ENCODE measurements around the gene GMIP.
A peak's percentile ranks its signal among the peaks of the same experiment; 100 is the strongest.
"Not testable (repeated sequence)": the region's sequence is repeated elsewhere in the genome, so short reads cannot be mapped to it uniquely, and the experiment has no call there.

GMIP gene

GRCh38 chr19:19668230-19669012 is 25.0 kb upstream of the GMIP start, which contains the start of gene ZNF101:
Gene ZNF101 (plus strand): TSS chr19:19668839. CDS start chr19:19668964, 125 bp downstream.
- Histone ChIP-seq H3K27ac (peak within 1 kb of the TSS; percentile 64 to 83), H3K27me3 (no peaks in the 10 kb centered on the region), H3K9me3 (no peaks in the 10 kb centered on the region), H3K4me3 (peak within 1 kb of the TSS; percentile 82 to 83), H3K36me3 (peaks cover 4 to 13% (median 5%) of the 10 kb centered on the region in 3 donors), H3K4me1 (peaks cover 0 to 18% (median 10%) of the 10 kb centered on the region in 4 donors)
- TF ChIP-seq, protein P1, sequence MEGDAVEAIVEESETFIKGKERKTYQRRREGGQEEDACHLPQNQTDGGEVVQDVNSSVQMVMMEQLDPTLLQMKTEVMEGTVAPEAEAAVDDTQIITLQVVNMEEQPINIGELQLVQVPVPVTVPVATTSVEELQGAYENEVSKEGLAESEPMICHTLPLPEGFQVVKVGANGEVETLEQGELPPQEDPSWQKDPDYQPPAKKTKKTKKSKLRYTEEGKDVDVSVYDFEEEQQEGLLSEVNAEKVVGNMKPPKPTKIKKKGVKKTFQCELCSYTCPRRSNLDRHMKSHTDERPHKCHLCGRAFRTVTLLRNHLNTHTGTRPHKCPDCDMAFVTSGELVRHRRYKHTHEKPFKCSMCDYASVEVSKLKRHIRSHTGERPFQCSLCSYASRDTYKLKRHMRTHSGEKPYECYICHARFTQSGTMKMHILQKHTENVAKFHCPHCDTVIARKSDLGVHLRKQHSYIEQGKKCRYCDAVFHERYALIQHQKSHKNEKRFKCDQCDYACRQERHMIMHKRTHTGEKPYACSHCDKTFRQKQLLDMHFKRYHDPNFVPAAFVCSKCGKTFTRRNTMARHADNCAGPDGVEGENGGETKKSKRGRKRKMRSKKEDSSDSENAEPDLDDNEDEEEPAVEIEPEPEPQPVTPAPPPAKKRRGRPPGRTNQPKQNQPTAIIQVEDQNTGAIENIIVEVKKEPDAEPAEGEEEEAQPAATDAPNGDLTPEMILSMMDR (IDR thresholded peaks at IDR 0.05) = no peak
- peak; percentile 91 to 96 for DNase-seq
- intact Hi-C loops (cut with DNase I; ENCODE audit: low total_unique reads) = loop anchor here (5.0 kb wide), 1 partner anchor 64 kb away; the partner anchor contains the start of gene ZNF14

DNA sequence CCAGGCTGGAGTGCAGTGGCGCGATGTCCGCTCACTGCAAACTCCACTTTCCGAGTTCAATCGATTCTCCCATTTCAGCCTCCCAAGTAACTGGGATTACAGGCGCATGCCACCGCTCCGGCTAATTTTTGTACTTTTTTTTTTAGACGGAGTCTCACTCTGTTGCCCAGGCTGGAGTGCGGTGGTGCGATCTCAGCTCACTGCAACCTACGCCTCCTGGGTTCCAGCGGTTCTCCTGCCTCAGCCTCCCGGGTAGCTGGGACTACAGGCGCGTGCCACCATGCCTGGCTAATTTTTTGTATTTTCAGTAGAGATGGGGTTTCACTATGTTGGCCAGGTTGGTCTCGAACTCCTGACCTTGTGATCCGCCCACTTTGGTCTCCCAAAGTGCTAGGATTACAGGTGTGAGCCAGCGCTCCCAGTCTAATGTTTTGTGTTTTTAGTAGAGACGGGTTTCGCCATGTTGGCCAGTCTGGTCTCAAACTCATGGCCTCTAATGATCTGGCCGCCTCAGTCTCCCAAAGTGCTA is 22.0 kb upstream of the GMIP start:
- not testable (repeated sequence) for DNase-seq

DNA sequence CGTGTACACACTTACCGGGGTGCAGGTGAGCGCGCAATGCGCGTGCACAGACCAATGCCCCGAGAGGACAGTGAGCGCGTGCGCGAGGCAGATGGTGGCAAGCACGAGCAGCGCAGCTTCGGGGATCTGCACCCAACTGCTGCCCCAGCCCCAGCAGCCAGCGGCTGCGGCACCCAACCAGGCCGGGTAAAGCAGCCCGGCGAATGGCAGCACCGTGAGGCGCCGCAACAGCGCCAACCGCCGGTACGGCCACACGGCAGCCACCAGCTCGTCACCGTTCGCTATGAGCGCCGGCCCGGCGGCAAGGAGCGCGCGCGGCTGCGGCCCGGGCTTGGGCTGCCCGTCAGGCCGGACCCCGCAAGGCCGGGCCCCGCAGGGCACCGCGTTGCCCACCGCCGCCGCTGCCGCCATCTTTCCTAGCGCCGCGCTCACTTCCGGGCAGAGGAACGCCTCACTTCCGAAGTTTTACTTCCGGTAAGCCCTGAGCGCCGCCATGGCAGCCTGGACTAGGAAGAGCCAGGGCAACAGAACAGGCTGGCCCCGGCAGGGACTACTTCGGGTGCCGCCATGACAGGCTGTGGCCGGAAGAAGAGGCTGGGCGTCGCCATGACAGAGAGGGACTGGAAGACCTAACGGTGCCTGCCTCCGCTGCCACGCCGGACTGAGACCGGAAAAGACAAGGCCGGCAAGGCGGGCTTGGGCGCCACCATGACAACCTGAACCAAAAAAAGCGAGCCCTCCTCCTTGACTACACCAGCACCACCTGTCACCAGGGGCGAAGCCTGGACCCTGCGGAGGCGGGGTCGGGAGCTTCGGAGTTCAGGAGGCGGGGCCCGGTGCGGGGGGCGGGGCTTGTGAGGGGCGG is 20.0 kb upstream of the GMIP start, which contains the start of gene ATP13A1:
Gene ATP13A1 (minus strand): TSS at position 421 of the 865 bp plus-strand sequence. CDS start 10 bp downstream, at position 411.
- Histone ChIP-seq H3K4me3 (peak within 1 kb of the TSS; percentile 88 to 89), H3K36me3 (peaks cover 15 to 21% (median 15%) of the 10 kb centered on the region in 3 donors), H3K27me3 (no peaks in the 10 kb centered on the region), H3K4me1 (peaks cover 0 to 22% (median 20%) of the 10 kb centered on the region in 4 donors), H3K27ac (peak within 1 kb of the TSS; percentile 83 to 88), H3K9me3 (no peaks in the 10 kb centered on the region)
- intact Hi-C loops (cut with DNase I; ENCODE audit: low total_unique reads) = no loop called here
- DNase-seq = peak; percentile 98 to 99
- TF ChIP-seq, protein P1 (IDR thresholded peaks at IDR 0.05) = no peak

More for the DNA sequence above, 22.0 kb upstream of the GMIP start:
- not testable (repeated sequence) for H3K4me3 ChIP-seq, H3K36me3 ChIP-seq, H3K27ac ChIP-seq, H3K9me3 ChIP-seq, H3K27me3 ChIP-seq
- intact Hi-C loops (cut with DNase I; ENCODE audit: low total_unique reads) = loop anchor here (5.0 kb wide), 1 partner anchor 67 kb away; the partner anchor contains the start of gene ZNF14
- H3K4me1 ChIP-seq = peaks cover 0 to 36% (median 27%) of the 10 kb centered on the region in 4 donors

GRCh38 chr19:19662871-19663255 is 19.4 kb upstream of the GMIP start:
- intact Hi-C loops (cut with DNase I; ENCODE audit: low total_unique reads) = no loop called here
- DNase-seq = no peak
- Histone ChIP-seq H3K27ac (peak overlapping the region; percentile 83 to 88), H3K4me1 (peaks cover 0 to 19% (median 16%) of the 10 kb centered on the region in 4 donors), H3K36me3 (peaks cover 20 to 27% (median 21%) of the 10 kb centered on the region in 3 donors), H3K27me3 (no peaks in the 10 kb centered on the region), H3K9me3 (no peaks in the 10 kb centered on the region), H3K4me3 (peak overlapping the region; percentile 88 to 89)
- TF ChIP-seq, protein P1 (IDR thresholded peaks at IDR 0.05) = no peak

DNA sequence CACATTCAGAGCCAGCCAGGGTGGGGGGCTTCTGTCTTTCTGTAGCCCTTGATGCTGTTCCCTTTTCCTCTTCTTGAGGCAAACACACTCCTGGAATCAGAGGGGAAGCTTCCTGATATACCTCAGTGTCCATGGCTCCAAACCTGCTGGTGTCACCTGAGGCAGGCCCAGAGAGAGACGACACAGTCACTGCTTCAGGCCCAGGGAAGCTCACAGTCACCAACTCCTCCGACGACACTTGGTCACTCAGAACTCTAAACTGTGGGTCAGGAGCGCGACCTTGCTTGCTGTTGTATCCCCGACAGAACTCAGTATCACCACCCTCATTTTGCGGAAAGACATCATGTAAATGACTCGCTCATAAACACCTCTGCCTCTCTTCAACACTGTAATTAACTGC is 18.9 kb upstream of the GMIP start:
- H3K9me3 ChIP-seq = no peaks in the 10 kb centered on the region
- peaks cover 0 to 19% (median 16%) of the 10 kb centered on the region in 4 donors for H3K4me1 ChIP-seq
- H3K27ac ChIP-seq = no peak overlapping the region
- H3K4me3 ChIP-seq = peak overlapping the region; percentile 88 to 89
- intact Hi-C loops (cut with DNase I; ENCODE audit: low total_unique reads) = no loop called here
- no peak for DNase-seq
- peaks cover 25 to 32% (median 26%) of the 10 kb centered on the region in 3 donors for H3K36me3 ChIP-seq
- TF ChIP-seq, protein P1 (IDR thresholded peaks at IDR 0.05) = no peak
- H3K27me3 ChIP-seq = no peaks in the 10 kb centered on the region
